Spinal cord (tissue), 10 donors: ENCODE results near the gene SGK2. TPM values are rescaled to one million over a fixed set of nuclear protein-coding genes. Genes with fewer than 3 reads are reported as not detected.
A peak's percentile ranks its signal among the peaks of the same experiment; 100 is the strongest.

ENCODE experiments used
- DNase-seq, 6 donors: peaks; one replicate each; pipeline versions ENCODE4 v3.0.0 to v3.0.0-alpha.2; 2013 to 2015; ENCODE audit warnings: low spot score in 6 of 6, low read depth in 4 of 6
- H3K27ac ChIP-seq: one replicate; pipeline ENCODE4 v1.5.1; 2013; ENCODE audit warnings: low read depth, low read length, control low read depth
- H3K27me3 ChIP-seq: one replicate; pipeline ENCODE4 v1.6.1; 2013; ENCODE audit warnings: low read length; ENCODE audit not compliant: control insufficient read depth, insufficient read depth
- H3K36me3 ChIP-seq: one replicate; pipeline ENCODE4 v1.6.1; 2013; ENCODE audit warnings: low read length; ENCODE audit not compliant: control insufficient read depth, insufficient read depth
- H3K4me1 ChIP-seq: one replicate; pipeline ENCODE4 v1.6.1; 2013; ENCODE audit warnings: low read length; ENCODE audit not compliant: control insufficient read depth, insufficient read depth
- H3K4me3 ChIP-seq: one replicate; pipeline ENCODE4 v1.5.1; 2013; ENCODE audit warnings: low read depth, low read length, control low read depth
- H3K9me3 ChIP-seq: one replicate; pipeline ENCODE4 v1.6.1; 2013; ENCODE audit warnings: low read length; ENCODE audit not compliant: control insufficient read depth, insufficient read depth
- WGBS: methylation state at CpG from one replicate; pipeline ENCODE4 v1.1.5; 2013; ENCODE audit warnings: missing lambda C conversion rate; ENCODE audit not compliant: insufficient coverage; 5-methylcytosine and 5-hydroxymethylcytosine counted together
- polyA plus RNA-seq, 2 donors: library from polyadenylated mRNA; unstranded; fragments of 120-200 nt; gene quantifications; one replicate each; pipeline ENCODE4 v1.2.1, GENCODE V29; 2013; ENCODE audit not compliant: insufficient read length in 2 of 2
- total RNA-seq, 2 donors: library from RNA; depleted of rRNA in 1 of 2; stranded (reverse); fragments of 120-200 nt in 1 of 2; fragments of >200 nt in 1 of 2; gene quantifications; one replicate each; pipeline versions ENCODE4 v1.2.3 to v1.2.4, GENCODE V29; 2013 to 2014
- donor health status: healthy.

The SGK2 gene
- total and polyA plus RNA-seq, 4 donors, result 6.4 to 20.7 (median 12.4) TPM

GRCh38 chr20:43570496-43570895 is 11.7 kb downstream of the SGK2 start:
- Histone ChIP-seq H3K27me3 (no peaks in the 10 kb centered on the region), H3K36me3 (peaks cover 8% of the 10 kb centered on the region), H3K4me1 (peaks cover 3% of the 10 kb centered on the region), H3K9me3 (no peaks in the 10 kb centered on the region), H3K27ac (no peak overlapping the region), H3K4me3 (no peak overlapping the region)
- DNase-seq, result no peak
- WGBS, result 88% methylated on average over 7 of the region's 10 CpGs

GRCh38 chr20:43571310-43571709 is 12.5 kb downstream of the SGK2 start:
- 82% methylated on average over 1 of the region's 3 CpGs for WGBS
- no peaks in the 10 kb centered on the region for H3K9me3 ChIP-seq
- no peak overlapping the region for H3K27ac ChIP-seq
- H3K4me1 ChIP-seq, result no peaks in the 10 kb centered on the region
- H3K36me3 ChIP-seq, result peaks cover 12% of the 10 kb centered on the region
- H3K27me3 ChIP-seq, result no peaks in the 10 kb centered on the region
- H3K4me3 ChIP-seq, result no peak overlapping the region
- DNase-seq, result no peak

GRCh38 chr20:43571771-43572170 is 12.9 kb downstream of the SGK2 start:
- DNase-seq, result no peak
- H3K36me3 ChIP-seq, result peaks cover 14% of the 10 kb centered on the region

GRCh38 chr20:43572891-43573290 is 14.1 kb downstream of the SGK2 start:
- Histone ChIP-seq H3K9me3 (no peaks in the 10 kb centered on the region), H3K27ac (no peak overlapping the region), H3K4me3 (no peak overlapping the region), H3K36me3 (peaks cover 14% of the 10 kb centered on the region), H3K4me1 (no peaks in the 10 kb centered on the region), H3K27me3 (no peaks in the 10 kb centered on the region)
- WGBS, result 94% methylated on average over 8 of the region's 8 CpGs
- no peak for DNase-seq

More at GRCh38 chr20:43571771-43572170, 12.9 kb downstream of the SGK2 start:
- Histone ChIP-seq H3K4me1 (no peaks in the 10 kb centered on the region), H3K27me3 (no peaks in the 10 kb centered on the region), H3K9me3 (no peaks in the 10 kb centered on the region), H3K27ac (no peak overlapping the region), H3K4me3 (no peak overlapping the region)
- 92% methylated on average over 3 of the region's 6 CpGs for WGBS

GRCh38 chr20:43576108-43576507 is 17.3 kb downstream of the SGK2 start:
- Histone ChIP-seq H3K9me3 (no peaks in the 10 kb centered on the region), H3K27me3 (no peaks in the 10 kb centered on the region), H3K27ac (no peak overlapping the region), H3K36me3 (peaks cover 9% of the 10 kb centered on the region), H3K4me3 (no peak overlapping the region), H3K4me1 (no peaks in the 10 kb centered on the region)
- DNase-seq, result no peak
- WGBS, result 87% methylated on average over 9 of the region's 10 CpGs

- no peaks in the 10 kb centered on the region for H3K4me1 ChIP-seq
- WGBS, result 100% methylated on average over 2 of the region's 7 CpGs
Measured at GRCh38 chr20:43579861-43580793, 21.3 kb downstream of the SGK2 start.

GRCh38 chr20:43583133-43583864 is 24.5 kb downstream of the SGK2 start:
- no peak for DNase-seq
- no peaks in the 10 kb centered on the region for H3K36me3 ChIP-seq
- no peak overlapping the region for H3K27ac ChIP-seq
- WGBS, result 90% methylated on average over 3 of the region's 7 CpGs
- H3K9me3 ChIP-seq, result no peaks in the 10 kb centered on the region
- no peaks in the 10 kb centered on the region for H3K27me3 ChIP-seq
- H3K4me3 ChIP-seq, result no peak overlapping the region
- H3K4me1 ChIP-seq, result peaks cover 3% of the 10 kb centered on the region

More at GRCh38 chr20:43579861-43580793, 21.3 kb downstream of the SGK2 start:
- H3K27ac ChIP-seq, result no peak overlapping the region
- no peak for DNase-seq
- peaks cover 6% of the 10 kb centered on the region for H3K36me3 ChIP-seq
- H3K4me3 ChIP-seq, result no peak overlapping the region
- H3K9me3 ChIP-seq, result no peaks in the 10 kb centered on the region
- H3K27me3 ChIP-seq, result no peaks in the 10 kb centered on the region

- WGBS, result 92% methylated on average over 2 of the region's 2 CpGs
- no peak overlapping the region for H3K4me3 ChIP-seq
- H3K27ac ChIP-seq, result no peak overlapping the region
- H3K36me3 ChIP-seq, result no peaks in the 10 kb centered on the region
- H3K4me1 ChIP-seq, result peaks cover 3% of the 10 kb centered on the region
- H3K27me3 ChIP-seq, result no peaks in the 10 kb centered on the region
- no peaks in the 10 kb centered on the region for H3K9me3 ChIP-seq
- peak in 1 of 6 donors; percentile 35 for DNase-seq
Measured at GRCh38 chr20:43583982-43584432, 25.2 kb downstream of the SGK2 start.

- peaks cover 6% of the 10 kb centered on the region for H3K4me1 ChIP-seq
- H3K9me3 ChIP-seq, result no peaks in the 10 kb centered on the region
- H3K36me3 ChIP-seq, result no peaks in the 10 kb centered on the region
- H3K27ac ChIP-seq, result no peak overlapping the region
- 71% methylated on average over 7 of the region's 7 CpGs for WGBS
- H3K4me3 ChIP-seq, result no peak overlapping the region
- no peaks in the 10 kb centered on the region for H3K27me3 ChIP-seq
- no peak for DNase-seq
Measured at GRCh38 chr20:43584448-43585136, 25.8 kb downstream of the SGK2 start.
